ENCODE measurements around the gene LRRC27. TPM values are rescaled to one million over a fixed set of nuclear protein-coding genes. Genes with fewer than 3 reads are reported as not detected.

Gene LRRC27
- total RNA-seq, 3 donors from 2014 or later, result 0.89 to 2.0 (median 1.1) TPM

DNA sequence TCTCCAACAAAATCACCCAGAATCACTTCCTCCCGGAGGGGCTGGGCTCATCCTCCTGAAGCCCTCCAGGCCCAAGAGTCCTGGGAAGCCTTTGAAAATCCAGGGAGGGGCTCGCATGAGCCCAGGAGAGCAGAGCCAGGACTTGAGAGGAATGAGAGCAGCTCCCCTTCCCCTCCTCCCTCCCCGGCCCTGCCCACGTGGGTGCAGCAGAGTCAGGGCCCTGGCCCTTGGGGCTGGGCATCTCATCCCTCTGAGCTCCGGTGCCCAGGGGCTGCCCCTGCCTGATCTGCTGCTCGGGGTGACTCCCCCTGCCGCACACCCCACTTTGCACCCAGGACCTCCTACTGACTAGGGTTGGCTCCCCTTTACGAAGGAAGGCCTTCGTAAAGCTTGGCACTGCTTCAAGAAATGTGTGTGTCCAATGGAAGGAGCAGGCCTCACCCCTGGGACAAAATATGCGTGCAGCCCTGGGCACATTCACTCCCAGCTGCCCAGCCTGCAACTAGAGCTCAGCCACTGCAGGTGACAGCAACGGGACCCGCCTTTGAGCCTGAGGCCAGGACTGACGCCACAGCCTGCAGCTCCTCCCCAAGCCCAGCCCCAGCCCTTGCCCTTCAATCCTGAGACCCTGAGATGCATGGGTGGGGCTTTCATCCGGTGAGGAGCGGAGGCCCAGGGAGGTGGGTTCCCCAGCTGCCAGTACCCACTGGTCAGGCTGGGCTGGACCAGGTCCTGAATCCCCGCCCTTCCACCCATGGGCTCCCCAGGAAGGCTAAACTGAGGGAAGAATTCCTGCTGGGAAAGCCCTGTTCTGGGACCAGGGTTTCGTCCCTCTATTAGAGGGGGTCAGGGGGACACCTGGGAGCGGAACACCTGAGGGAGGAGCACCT, 86.8 kb downstream of the LRRC27 start:
- peaks cover 35% of the 10 kb centered on the region for H3K4me1 Mint-ChIP-seq (ENCODE audit: low read depth)
- no peak overlapping the region for H3K4me3 Mint-ChIP-seq
- no peaks in the 10 kb centered on the region for H3K9me3 Mint-ChIP-seq
- no peaks in the 10 kb centered on the region for H3K27me3 Mint-ChIP-seq (ENCODE audit: low read depth)
- H3K36me3 Mint-ChIP-seq (ENCODE audit: insufficient read depth), result peaks cover 7% of the 10 kb centered on the region
- DNase-seq, result no peak
- ATAC-seq, result no peak

GRCh38 chr10:132419538-132420468, 87.8 kb downstream of the LRRC27 start:
- ATAC-seq (no peak), DNase-seq (no peak)
- Mint-ChIP-seq H3K4me3 (no peak overlapping the region), H3K9me3 (no peaks in the 10 kb centered on the region), H3K4me1 (ENCODE audit: low read depth) (peaks cover 37% of the 10 kb centered on the region), H3K36me3 (ENCODE audit: insufficient read depth) (peaks cover 7% of the 10 kb centered on the region), H3K27me3 (ENCODE audit: low read depth) (no peaks in the 10 kb centered on the region)

DNA sequence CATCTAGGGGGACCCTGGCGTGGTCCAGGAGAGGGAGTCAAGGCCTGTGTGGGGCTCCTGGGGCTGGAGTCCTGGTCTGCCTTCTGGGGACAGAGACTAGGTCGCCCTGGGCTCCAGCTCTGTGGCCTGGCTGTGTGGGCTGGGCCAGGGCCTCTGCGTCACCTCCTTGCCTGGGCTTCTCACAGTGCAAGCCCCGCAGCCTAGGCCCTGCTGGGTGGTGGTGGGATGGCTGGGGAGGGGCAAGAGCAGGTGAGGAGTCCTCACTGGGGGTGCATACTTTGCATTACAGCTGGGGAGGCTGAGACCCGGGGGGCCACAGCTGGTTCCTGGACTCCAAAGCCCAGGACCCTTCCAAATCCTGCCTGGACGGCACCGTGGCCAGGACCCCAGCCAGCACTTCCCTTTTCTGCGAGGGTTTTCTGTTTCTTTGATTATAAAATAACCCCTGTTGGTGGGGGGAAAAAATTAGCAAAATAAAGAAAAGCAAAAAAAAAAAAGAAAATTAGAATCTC, 88.5 kb downstream of the LRRC27 start:
- peak in 1 of 2 donors; percentile 16 for ATAC-seq
- no peak overlapping the region for H3K4me3 Mint-ChIP-seq
- H3K4me1 Mint-ChIP-seq (ENCODE audit: low read depth), result peaks cover 35% of the 10 kb centered on the region

DNA sequence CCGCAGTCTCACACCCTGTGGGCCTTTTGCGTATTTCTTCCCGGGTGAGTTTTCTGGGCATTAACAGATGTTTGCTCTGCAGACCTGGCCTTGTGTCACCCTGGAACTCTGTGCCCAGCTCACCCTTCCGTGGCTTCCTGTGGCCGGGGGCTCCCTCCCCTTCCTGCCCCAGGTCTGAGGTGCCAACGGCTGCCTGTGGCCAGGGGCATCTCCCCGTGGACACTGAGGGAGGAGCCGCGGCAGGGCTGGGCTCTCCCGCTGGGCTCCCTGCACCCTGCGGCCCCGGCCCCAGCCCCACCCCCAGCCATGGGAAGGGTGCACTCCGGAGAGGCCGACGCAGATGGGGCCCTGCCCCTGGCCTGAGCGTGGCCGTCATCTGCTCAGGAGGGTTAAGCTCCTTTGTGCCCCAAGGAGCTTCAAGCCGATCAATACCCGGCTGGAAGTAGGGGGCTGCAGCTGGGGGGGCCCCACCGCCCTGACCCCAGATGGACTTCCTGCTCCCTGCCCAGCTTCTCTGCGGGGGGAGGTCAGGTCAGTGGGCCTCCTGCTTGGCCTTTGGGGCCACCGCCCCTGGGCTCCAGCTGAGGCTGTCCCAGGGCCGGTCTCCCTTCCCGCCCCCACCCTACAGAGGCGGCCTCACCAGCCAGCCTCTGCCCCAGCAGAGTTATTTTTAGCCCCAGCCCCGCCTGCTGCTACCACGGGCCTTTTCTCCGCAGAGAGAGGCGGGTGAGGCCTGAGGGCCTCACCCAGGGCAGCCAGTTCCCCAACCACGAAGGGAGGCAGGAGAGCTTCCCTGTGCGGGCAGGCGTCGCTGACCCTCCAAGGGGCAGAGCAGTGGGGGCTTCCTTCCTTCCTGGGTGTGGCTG, 89.2 kb downstream of the LRRC27 start:
- Mint-ChIP-seq H3K4me1 (ENCODE audit: low read depth) (peaks cover 35% of the 10 kb centered on the region), H3K9me3 (no peaks in the 10 kb centered on the region), H3K36me3 (ENCODE audit: insufficient read depth) (no peaks in the 10 kb centered on the region), H3K4me3 (no peak overlapping the region), H3K27me3 (ENCODE audit: low read depth) (no peaks in the 10 kb centered on the region)
- DNase-seq (no peak), ATAC-seq (peak; percentile 53 to 59)

More for the DNA sequence above, 88.5 kb downstream of the LRRC27 start:
- Mint-ChIP-seq H3K9me3 (no peaks in the 10 kb centered on the region), H3K36me3 (ENCODE audit: insufficient read depth) (peaks cover under 1% of the 10 kb centered on the region), H3K27me3 (ENCODE audit: low read depth) (no peaks in the 10 kb centered on the region)
- DNase-seq, result no peak

- DNase-seq (no peak), ATAC-seq (no peak)
- no peak overlapping the region for H3K4me3 Mint-ChIP-seq
- H3K27me3 Mint-ChIP-seq (ENCODE audit: low read depth), result no peaks in the 10 kb centered on the region
- H3K36me3 Mint-ChIP-seq (ENCODE audit: insufficient read depth), result no peaks in the 10 kb centered on the region
- H3K9me3 Mint-ChIP-seq, result no peaks in the 10 kb centered on the region
- H3K4me1 Mint-ChIP-seq (ENCODE audit: low read depth), result peaks cover 35% of the 10 kb centered on the region
These were observed 90.1 kb downstream of the LRRC27 start for GRCh38 chr10:132421847-132422751.

- DNase-seq (no peak), ATAC-seq (peak; percentile 25 to 31)
- no peaks in the 10 kb centered on the region for H3K9me3 Mint-ChIP-seq
- H3K4me3 Mint-ChIP-seq, result no peak overlapping the region
- no peaks in the 10 kb centered on the region for H3K36me3 Mint-ChIP-seq (ENCODE audit: insufficient read depth)
- peaks cover 34% of the 10 kb centered on the region for H3K4me1 Mint-ChIP-seq (ENCODE audit: low read depth)
- no peaks in the 10 kb centered on the region for H3K27me3 Mint-ChIP-seq (ENCODE audit: low read depth)
These were observed 91.2 kb downstream of the LRRC27 start for GRCh38 chr10:132422903-132423825.

DNA sequence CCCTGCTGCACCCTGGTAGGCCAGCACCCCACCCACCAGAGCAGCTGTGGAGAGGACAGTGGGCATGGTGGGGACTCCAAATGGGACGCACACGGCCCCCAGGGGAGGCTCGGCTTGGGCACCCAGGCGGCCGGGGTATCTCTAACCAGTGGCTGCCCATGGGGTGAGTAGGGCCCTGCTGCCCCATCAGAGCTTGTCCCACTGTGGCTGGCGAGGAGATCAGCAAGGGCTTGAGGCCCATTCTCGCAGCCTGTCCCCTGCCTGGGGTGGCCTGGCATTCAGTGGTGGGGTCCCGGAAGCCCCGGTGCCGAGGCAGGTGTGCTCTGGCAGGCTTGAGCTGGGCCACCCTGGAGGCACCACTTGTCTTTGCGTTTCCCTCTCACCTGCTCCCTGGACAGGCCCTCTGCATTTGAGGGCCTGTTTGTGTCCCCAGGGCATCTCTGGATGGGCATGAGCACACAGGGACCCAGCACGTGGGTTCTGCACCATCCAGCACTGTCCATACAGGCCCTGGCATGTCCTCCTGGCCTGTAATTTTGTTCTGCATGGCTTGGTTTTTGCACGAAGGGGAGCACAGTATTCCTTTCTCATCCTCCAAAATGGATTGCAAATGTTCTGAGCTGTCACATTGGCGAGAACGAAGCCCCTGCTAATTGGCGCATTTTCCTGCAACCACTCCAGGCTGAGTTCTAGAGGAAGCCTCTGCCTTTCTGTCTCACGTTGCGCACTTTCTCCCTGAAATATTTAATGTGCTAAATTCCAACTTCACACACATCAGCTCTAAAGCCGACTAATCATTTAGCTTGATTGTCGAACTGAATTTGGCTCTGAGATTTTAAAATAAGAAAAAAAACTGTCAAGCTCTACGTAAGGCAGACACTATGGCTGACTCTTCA, 92.2 kb downstream of the LRRC27 start:
- Mint-ChIP-seq H3K9me3 (no peaks in the 10 kb centered on the region), H3K36me3 (ENCODE audit: insufficient read depth) (no peaks in the 10 kb centered on the region), H3K4me3 (no peak overlapping the region), H3K4me1 (ENCODE audit: low read depth) (peaks cover 30% of the 10 kb centered on the region), H3K27me3 (ENCODE audit: low read depth) (no peaks in the 10 kb centered on the region)
- DNase-seq (no peak), ATAC-seq (no peak)

DNA sequence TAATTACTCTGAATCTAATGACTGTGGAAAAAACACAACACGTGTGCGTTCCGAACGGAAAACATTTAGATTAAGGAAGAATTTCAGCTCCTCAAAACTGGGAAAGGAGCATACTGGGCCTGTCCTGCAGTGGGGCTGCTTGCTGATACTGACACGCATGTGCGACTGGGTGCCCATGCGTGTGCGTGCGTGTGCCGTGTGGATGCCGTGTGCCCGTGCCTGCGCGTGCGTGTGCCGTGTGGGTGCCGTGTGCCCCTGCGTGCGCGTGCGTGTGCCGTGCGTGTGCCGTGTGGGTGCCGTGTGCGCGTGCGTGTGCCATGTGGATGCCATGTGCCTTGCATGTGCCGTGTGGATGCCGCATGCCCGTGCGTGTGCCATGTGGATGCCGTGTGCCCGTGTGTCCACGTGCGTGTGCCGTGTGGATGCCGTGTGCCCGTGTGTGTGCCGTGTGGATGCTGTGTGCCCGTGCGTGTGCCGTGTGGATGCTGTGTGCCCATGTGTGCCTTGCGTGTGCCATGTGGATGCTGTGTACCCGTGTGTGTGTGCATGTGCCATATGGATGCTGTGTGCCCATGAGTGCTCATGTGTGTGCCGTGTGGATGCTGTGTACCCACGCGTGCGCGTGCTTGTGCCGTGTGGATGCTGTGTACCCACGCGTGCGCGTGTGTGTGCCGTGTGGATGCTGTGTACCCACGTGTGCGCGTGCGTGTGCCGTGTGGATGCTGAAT, 93.2 kb downstream of the LRRC27 start:
- Mint-ChIP-seq H3K36me3 (ENCODE audit: insufficient read depth) (no peaks in the 10 kb centered on the region), H3K4me3 (no peak overlapping the region), H3K9me3 (no peaks in the 10 kb centered on the region), H3K27me3 (ENCODE audit: low read depth) (no peaks in the 10 kb centered on the region), H3K4me1 (ENCODE audit: low read depth) (peaks cover 32% of the 10 kb centered on the region)
- no peak for DNase-seq
- ATAC-seq, result no peak

DNA sequence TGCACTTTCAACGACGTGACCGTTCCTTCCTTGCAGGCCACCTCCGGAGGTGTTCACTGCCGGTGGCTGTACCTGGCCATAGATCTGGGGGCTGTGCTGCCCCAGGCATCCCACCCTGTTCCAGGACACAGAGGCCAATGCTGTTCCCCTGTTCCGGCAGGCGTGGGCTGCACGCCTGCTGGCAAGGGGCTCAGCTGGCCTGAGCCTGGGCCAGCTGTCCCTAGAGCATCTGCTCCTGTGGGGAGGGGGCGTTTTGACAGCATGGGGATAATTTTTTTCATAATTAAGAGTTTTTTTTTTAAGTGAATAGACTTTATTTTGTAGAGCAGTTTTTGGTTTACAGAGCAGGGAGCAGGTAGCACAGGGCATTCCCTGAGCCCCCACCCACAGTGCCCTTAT, 93.8 kb downstream of the LRRC27 start:
- H3K9me3 Mint-ChIP-seq, result no peaks in the 10 kb centered on the region
- no peak for DNase-seq
- H3K4me1 Mint-ChIP-seq (ENCODE audit: low read depth), result peaks cover 30% of the 10 kb centered on the region
- no peaks in the 10 kb centered on the region for H3K36me3 Mint-ChIP-seq (ENCODE audit: insufficient read depth)
- ATAC-seq, result no peak
- H3K4me3 Mint-ChIP-seq, result no peak overlapping the region
- H3K27me3 Mint-ChIP-seq (ENCODE audit: low read depth), result no peaks in the 10 kb centered on the region

DNA sequence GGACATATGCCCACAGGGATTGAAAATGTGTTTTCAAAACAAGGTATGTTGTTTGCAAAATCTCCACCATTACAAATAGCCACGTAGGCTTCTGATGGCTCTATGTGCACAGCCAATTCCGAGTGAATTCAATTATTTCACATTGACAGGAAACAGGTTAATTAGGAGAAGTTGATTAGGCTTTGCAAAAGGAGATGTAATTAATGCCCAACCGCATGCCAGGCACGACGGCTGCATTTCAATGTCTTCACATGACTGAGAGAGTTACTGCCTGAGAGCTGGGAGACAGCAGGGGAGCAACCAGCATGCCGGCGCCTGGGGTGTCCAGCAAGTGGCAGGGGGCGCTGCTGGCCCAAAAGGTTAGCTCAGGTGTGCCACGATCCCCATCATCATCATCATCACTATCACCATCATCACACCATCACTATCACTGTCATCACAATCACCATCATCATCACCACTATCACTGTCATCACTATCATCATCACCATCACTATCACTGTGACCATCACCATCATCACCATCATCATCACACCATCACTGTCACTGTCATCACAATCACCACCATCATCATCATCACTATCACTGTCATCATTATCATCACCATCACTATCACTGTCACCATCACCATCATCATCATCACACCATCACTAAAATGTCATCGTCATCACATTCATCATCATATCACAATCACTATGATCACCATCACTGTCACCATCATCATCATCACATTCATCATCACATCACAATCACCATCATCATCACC, 95.2 kb downstream of the LRRC27 start:
- Mint-ChIP-seq H3K36me3 (ENCODE audit: insufficient read depth) (no peaks in the 10 kb centered on the region), H3K4me3 (no peak overlapping the region), H3K9me3 (no peaks in the 10 kb centered on the region), H3K27me3 (ENCODE audit: low read depth) (no peaks in the 10 kb centered on the region), H3K4me1 (ENCODE audit: low read depth) (peaks cover 19% of the 10 kb centered on the region)
- ATAC-seq (no peak), DNase-seq (no peak)

Measured in activated T-cell treated with anti-CD3 and anti-CD28 coated beads, Interleukin-2, amount 50 U/mL, for 4 hours (primary cell).